Adipocyte (in vitro differentiated cells): ENCODE measurements around the gene RFXANK.
"Not testable (repeated sequence)": the region's sequence is repeated elsewhere in the genome, so short reads cannot be mapped to it uniquely, and the experiment has no call there.

Experiments
- DNase-seq: peaks from one replicate; pipeline ENCODE4 v3.0.0-alpha.2; 2015; ENCODE audit warnings: low read depth
- H3K27me3 ChIP-seq: replicated peaks from 2 replicates; pipeline ENCODE4 v1.7.0; 2013; ENCODE audit warnings: mild to moderate bottlenecking, low read length, moderate library complexity; ENCODE audit not compliant: control insufficient read depth, insufficient read depth
- H3K36me3 ChIP-seq: 2 replicates; pipeline ENCODE4 v1.7.0; 2013; ENCODE audit warnings: low read length, mild to moderate bottlenecking, moderate library complexity; ENCODE audit not compliant: control insufficient read depth, insufficient read depth, severe bottlenecking
- H3K4me1 ChIP-seq: 2 replicates; pipeline ENCODE4 v1.7.0; 2013; ENCODE audit warnings: mild to moderate bottlenecking, low read length, moderate library complexity; ENCODE audit not compliant: control insufficient read depth, insufficient read depth
- H3K4me3 ChIP-seq: 2 replicates; pipeline ENCODE4 v1.7.0; 2013; ENCODE audit warnings: mild to moderate bottlenecking, low read length, moderate library complexity
- H3K9ac ChIP-seq: 2 replicates; pipeline ENCODE4 v1.7.0; 2013; ENCODE audit warnings: mild to moderate bottlenecking, low read length, moderate library complexity
- H3K9me3 ChIP-seq: 2 replicates; pipeline ENCODE4 v1.7.0; 2013; ENCODE audit warnings: mild to moderate bottlenecking, low read length, moderate library complexity; ENCODE audit not compliant: control insufficient read depth

Gene RFXANK

GRCh38 chr19:19211499-19212420 is 19.7 kb downstream of the RFXANK start, which contains the start of gene NCAN:
Gene NCAN, plus strand, starts transcription at chr19:19211958. Its CDS starts 4,996 bp downstream, at chr19:19216954.
- Histone ChIP-seq H3K4me1 (no peaks in the 10 kb centered on the region), H3K9ac (no peak within 1 kb of the TSS), H3K27me3 (peaks cover 54% of the 10 kb centered on the region), H3K36me3 (no peaks in the 10 kb centered on the region), H3K9me3 (peaks cover under 1% of the 10 kb centered on the region), H3K4me3 (no peak within 1 kb of the TSS)
- DNase-seq = no peak

GRCh38 chr19:19212916-19213315 is 20.9 kb downstream of the RFXANK start:
- Histone ChIP-seq H3K9ac (no peak overlapping the region), H3K27me3 (peaks cover 48% of the 10 kb centered on the region), H3K4me3 (no peak overlapping the region), H3K36me3 (no peaks in the 10 kb centered on the region), H3K4me1 (no peaks in the 10 kb centered on the region), H3K9me3 (peaks cover 8% of the 10 kb centered on the region)
- no peak for DNase-seq

GRCh38 chr19:19213426-19214158 is 21.5 kb downstream of the RFXANK start:
- Histone ChIP-seq H3K36me3 (no peaks in the 10 kb centered on the region), H3K9me3 (peaks cover 8% of the 10 kb centered on the region), H3K4me1 (no peaks in the 10 kb centered on the region), H3K27me3 (peaks cover 48% of the 10 kb centered on the region), H3K4me3 (no peak overlapping the region), H3K9ac (no peak overlapping the region)
- DNase-seq = no peak

GRCh38 chr19:19214159-19214490 is 22.1 kb downstream of the RFXANK start:
- Histone ChIP-seq H3K27me3 (peaks cover 48% of the 10 kb centered on the region), H3K9ac (no peak overlapping the region), H3K4me3 (no peak overlapping the region), H3K36me3 (no peaks in the 10 kb centered on the region), H3K4me1 (no peaks in the 10 kb centered on the region), H3K9me3 (peaks cover 8% of the 10 kb centered on the region)
- no peak for DNase-seq

- Histone ChIP-seq H3K36me3 (no peaks in the 10 kb centered on the region), H3K27me3 (peaks cover 42% of the 10 kb centered on the region), H3K4me1 (no peaks in the 10 kb centered on the region), H3K9me3 (peaks cover 8% of the 10 kb centered on the region), H3K9ac (no peak overlapping the region), H3K4me3 (no peak overlapping the region)
- peak; percentile 54 for DNase-seq
These were observed 22.8 kb downstream of the RFXANK start for GRCh38 chr19:19214892-19215291.

GRCh38 chr19:19215792-19216191 is 23.7 kb downstream of the RFXANK start:
- Histone ChIP-seq H3K4me3 (no peak overlapping the region), H3K9me3 (peaks cover 8% of the 10 kb centered on the region), H3K36me3 (no peaks in the 10 kb centered on the region), H3K4me1 (no peaks in the 10 kb centered on the region), H3K9ac (no peak overlapping the region), H3K27me3 (peaks cover 42% of the 10 kb centered on the region)
- DNase-seq = no peak

- Histone ChIP-seq H3K27me3 (peaks cover 38% of the 10 kb centered on the region), H3K9me3 (peaks cover 8% of the 10 kb centered on the region), H3K9ac (no peak overlapping the region), H3K4me1 (no peaks in the 10 kb centered on the region), H3K36me3 (no peaks in the 10 kb centered on the region), H3K4me3 (no peak overlapping the region)
- DNase-seq = no peak
These were observed 25.0 kb downstream of the RFXANK start for GRCh38 chr19:19217099-19217498.

GRCh38 chr19:19218911-19219310 is 26.9 kb downstream of the RFXANK start:
- Histone ChIP-seq H3K4me1 (no peaks in the 10 kb centered on the region), H3K9me3 (peaks cover 8% of the 10 kb centered on the region), H3K27me3 (peaks cover 32% of the 10 kb centered on the region), H3K4me3 (no peak overlapping the region), H3K36me3 (no peaks in the 10 kb centered on the region), H3K9ac (no peak overlapping the region)
- no peak for DNase-seq

- DNase-seq, H3K4me1 ChIP-seq, H3K4me3 ChIP-seq, H3K36me3 ChIP-seq, H3K9ac ChIP-seq, H3K9me3 ChIP-seq: not testable (repeated sequence)
- peaks cover 32% of the 10 kb centered on the region for H3K27me3 ChIP-seq
These were observed 28.9 kb downstream of the RFXANK start for GRCh38 chr19:19221000-19221399.

- H3K36me3 ChIP-seq = no peaks in the 10 kb centered on the region
- H3K4me1 ChIP-seq = no peaks in the 10 kb centered on the region
- H3K9ac ChIP-seq = no peak overlapping the region
- no peak for DNase-seq
- H3K27me3 ChIP-seq = peaks cover 51% of the 10 kb centered on the region
- H3K9me3 ChIP-seq = no peaks in the 10 kb centered on the region
- H3K4me3 ChIP-seq = no peak overlapping the region
These were observed 31.0 kb downstream of the RFXANK start for GRCh38 chr19:19223060-19223459.

GRCh38 chr19:19223636-19224035 is 31.6 kb downstream of the RFXANK start:
- DNase-seq = no peak
- Histone ChIP-seq H3K9ac (no peak overlapping the region), H3K27me3 (peaks cover 56% of the 10 kb centered on the region), H3K9me3 (no peaks in the 10 kb centered on the region), H3K4me3 (no peak overlapping the region), H3K4me1 (no peaks in the 10 kb centered on the region), H3K36me3 (no peaks in the 10 kb centered on the region)
